Testis (tissue), 2 donors: ENCODE measurements around the gene MLLT10.
"Not testable (repeated sequence)": the region's sequence is repeated elsewhere in the genome, so short reads cannot be mapped to it uniquely, and the experiment has no call there.

Experiments
- POLR2A ChIP-seq: fragments of 450-650 bp; IDR thresholded peaks from one replicate; pipeline ENCODE4 v1.6.1; 2017; ENCODE audit warnings: antibody characterized with exemption, mild to moderate bottlenecking, moderate library complexity
- TF ChIP-seq, protein P1 (sequence below), 3 experiments: fragments of 450-650 bp in 2 of 3; fragments of 200-600 bp in 1 of 3; sonication (generic) in 1 of 3; IDR thresholded peaks; one replicate each; pipeline ENCODE4 v1.5.1; 2016 to 2019; ENCODE audit warnings: antibody characterized with exemption in 3 of 3, mild to moderate bottlenecking in 2 of 3, moderate library complexity in 1 of 3

DNA sequence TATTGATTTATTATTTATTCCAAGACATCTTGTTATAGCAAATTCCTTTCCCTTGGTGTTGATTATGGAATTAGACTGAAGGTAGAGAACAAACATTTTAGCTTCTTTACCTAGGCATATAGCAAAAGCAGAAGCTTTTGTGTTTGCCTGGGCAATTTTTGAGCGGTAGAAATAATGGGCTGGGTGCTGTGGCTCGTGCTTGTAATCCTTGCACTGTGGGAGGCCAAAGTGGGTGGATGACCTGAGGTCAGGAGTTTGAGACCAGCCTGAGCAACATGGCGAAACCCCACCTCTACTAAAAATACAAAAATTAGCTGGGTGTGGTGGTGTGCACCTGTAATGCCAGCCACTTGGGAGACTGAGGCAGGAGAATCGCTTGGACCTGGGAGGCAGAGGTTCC is 6.7 kb downstream of the MLLT10 start:
- TF ChIP-seq, protein P1, sequence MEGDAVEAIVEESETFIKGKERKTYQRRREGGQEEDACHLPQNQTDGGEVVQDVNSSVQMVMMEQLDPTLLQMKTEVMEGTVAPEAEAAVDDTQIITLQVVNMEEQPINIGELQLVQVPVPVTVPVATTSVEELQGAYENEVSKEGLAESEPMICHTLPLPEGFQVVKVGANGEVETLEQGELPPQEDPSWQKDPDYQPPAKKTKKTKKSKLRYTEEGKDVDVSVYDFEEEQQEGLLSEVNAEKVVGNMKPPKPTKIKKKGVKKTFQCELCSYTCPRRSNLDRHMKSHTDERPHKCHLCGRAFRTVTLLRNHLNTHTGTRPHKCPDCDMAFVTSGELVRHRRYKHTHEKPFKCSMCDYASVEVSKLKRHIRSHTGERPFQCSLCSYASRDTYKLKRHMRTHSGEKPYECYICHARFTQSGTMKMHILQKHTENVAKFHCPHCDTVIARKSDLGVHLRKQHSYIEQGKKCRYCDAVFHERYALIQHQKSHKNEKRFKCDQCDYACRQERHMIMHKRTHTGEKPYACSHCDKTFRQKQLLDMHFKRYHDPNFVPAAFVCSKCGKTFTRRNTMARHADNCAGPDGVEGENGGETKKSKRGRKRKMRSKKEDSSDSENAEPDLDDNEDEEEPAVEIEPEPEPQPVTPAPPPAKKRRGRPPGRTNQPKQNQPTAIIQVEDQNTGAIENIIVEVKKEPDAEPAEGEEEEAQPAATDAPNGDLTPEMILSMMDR (IDR thresholded peaks at IDR 0.05): not testable (repeated sequence)
- TF ChIP-seq POLR2A: not testable (repeated sequence)
